Tibial nerve (tissue), 4 donors: ENCODE measurements around the gene SGK1. TPM values are rescaled to one million over a fixed set of nuclear protein-coding genes. Genes with fewer than 3 reads are reported as not detected.

Source experiments
- DNase-seq, 2 donors: peaks; one replicate each; pipeline ENCODE4 v3.0.0-alpha.2; 2019; ENCODE audit warnings: low spot score in 2 of 2
- H3K27ac ChIP-seq, 4 donors: fragments of 200-600 bp; sonication (generic) in 3 of 4; one replicate each; pipeline ENCODE4 v1.5.1; 2017 to 2019; ENCODE audit warnings: mild to moderate bottlenecking in 1 of 4
- H3K27me3 ChIP-seq, 2 donors: fragments of 200-600 bp; sonication (generic) in 1 of 2; one replicate each; pipeline versions ENCODE4 v1.5.1 to v1.6.0; 2017 to 2019
- H3K36me3 ChIP-seq, 3 donors: fragments of 200-600 bp; sonication (generic); one replicate each; pipeline ENCODE4 v1.5.1; 2018 to 2019
- H3K4me1 ChIP-seq, 4 donors: fragments of 200-600 bp; sonication (generic) in 3 of 4; one replicate each; pipeline ENCODE4 v1.5.1; 2017 to 2019
- H3K4me3 ChIP-seq, 4 donors: fragments of 200-600 bp; sonication (generic) in 3 of 4; one replicate each; pipeline ENCODE4 v1.5.1; 2017 to 2019; ENCODE audit warnings: mild to moderate bottlenecking in 1 of 4, moderate library complexity in 1 of 4
- H3K9me3 ChIP-seq, 4 donors: fragments of 200-600 bp; sonication (generic) in 3 of 4; one replicate each; pipeline ENCODE4 v1.5.1; 2017 to 2019
- EP300 ChIP-seq, 2 donors: sonication (generic); formaldehyde crosslinking; IDR thresholded peaks; one replicate each; pipeline ENCODE4 v1.6.1; 2017; ENCODE audit warnings: antibody characterized with exemption in 2 of 2, mild to moderate bottlenecking in 1 of 2
- POLR2A ChIP-seq, 2 donors: fragments of 450-650 bp; IDR thresholded peaks; one replicate each; pipeline ENCODE4 v1.6.1; 2017; ENCODE audit warnings: antibody characterized with exemption in 2 of 2, mild to moderate bottlenecking in 2 of 2, moderate library complexity in 2 of 2
- WGBS, 2 donors: methylation state at CpG; one replicate each; pipeline ENCODE4 v1.1.5; 2018; 5-methylcytosine and 5-hydroxymethylcytosine counted together
- total RNA-seq, 4 donors: library from RNA; depleted of rRNA; stranded (reverse); fragments of >200 nt; gene quantifications; one replicate each; pipeline ENCODE4 v1.1.0, GENCODE V29; 2016
- TF ChIP-seq, protein P1 (sequence below), 5 experiments: fragments of 200-600 bp in 3 of 5; fragments of 450-650 bp in 2 of 5; sonication (generic) in 3 of 5; IDR thresholded peaks; one replicate each; pipeline ENCODE4 v1.5.1; 2016 to 2019; ENCODE audit warnings: antibody characterized with exemption in 5 of 5, mild to moderate bottlenecking in 3 of 5, moderate library complexity in 2 of 5

SGK1 gene
- total RNA-seq, 4 donors from 2014 or later: 103 to 127 (median 116) TPM

DNA sequence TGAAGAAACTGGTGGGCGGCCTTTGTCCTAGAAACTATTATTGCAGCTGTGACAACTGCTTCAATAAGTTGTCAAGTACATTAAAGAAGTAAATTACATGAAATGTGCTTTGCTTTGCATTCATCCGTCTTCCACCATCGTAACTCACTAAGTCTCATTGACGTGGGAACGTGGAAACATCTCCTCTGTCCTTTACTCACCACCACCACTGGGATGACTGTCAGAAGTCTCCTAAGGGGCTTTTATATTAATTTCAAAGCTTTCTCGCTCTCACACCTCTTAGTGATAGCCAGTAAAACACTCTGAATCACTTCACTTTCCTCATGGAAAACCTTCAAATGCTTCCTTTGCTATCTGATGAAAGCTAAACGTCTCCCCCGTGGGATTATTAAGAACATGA lies 153.6 kb downstream of the SGK1 start:
- H3K27me3 ChIP-seq: no peaks in the 10 kb centered on the region
- H3K4me3 ChIP-seq: no peak overlapping the region
- WGBS, 2 donors: 68 to 70% methylated on average over 8 of the region's 8 CpGs
- no peaks in the 10 kb centered on the region for H3K9me3 ChIP-seq
- H3K4me1 ChIP-seq: no peaks in the 10 kb centered on the region
- H3K36me3 ChIP-seq: peaks cover 0 to 17% (median 0%) of the 10 kb centered on the region in 3 donors
- no peak for TF ChIP-seq POLR2A (IDR thresholded peaks at IDR 0.05)
- TF ChIP-seq, protein P1, sequence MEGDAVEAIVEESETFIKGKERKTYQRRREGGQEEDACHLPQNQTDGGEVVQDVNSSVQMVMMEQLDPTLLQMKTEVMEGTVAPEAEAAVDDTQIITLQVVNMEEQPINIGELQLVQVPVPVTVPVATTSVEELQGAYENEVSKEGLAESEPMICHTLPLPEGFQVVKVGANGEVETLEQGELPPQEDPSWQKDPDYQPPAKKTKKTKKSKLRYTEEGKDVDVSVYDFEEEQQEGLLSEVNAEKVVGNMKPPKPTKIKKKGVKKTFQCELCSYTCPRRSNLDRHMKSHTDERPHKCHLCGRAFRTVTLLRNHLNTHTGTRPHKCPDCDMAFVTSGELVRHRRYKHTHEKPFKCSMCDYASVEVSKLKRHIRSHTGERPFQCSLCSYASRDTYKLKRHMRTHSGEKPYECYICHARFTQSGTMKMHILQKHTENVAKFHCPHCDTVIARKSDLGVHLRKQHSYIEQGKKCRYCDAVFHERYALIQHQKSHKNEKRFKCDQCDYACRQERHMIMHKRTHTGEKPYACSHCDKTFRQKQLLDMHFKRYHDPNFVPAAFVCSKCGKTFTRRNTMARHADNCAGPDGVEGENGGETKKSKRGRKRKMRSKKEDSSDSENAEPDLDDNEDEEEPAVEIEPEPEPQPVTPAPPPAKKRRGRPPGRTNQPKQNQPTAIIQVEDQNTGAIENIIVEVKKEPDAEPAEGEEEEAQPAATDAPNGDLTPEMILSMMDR (IDR thresholded peaks at IDR 0.05): no peak
- no peak for TF ChIP-seq EP300 (IDR thresholded peaks at IDR 0.05)
- H3K27ac ChIP-seq: no peak overlapping the region
- DNase-seq: no peak

DNA sequence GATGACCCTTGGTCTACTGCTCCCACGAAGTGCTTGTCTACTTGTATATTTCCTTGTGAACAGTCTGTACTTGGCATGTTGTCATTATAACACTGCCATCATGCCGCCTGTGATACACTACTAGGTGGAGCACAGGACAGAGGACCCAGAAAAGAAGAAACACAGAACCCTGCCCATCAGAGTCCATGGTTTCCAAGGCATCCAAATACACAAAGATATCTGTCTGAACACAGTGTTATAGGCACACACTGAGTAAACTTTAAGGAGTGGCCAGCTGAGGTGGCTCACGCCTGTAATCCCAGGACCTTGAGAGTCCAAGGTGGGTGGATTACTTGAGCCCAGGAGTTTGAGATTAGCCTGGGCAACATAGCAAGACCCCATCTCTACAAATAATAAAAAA lies 155.0 kb downstream of the SGK1 start:
- Histone ChIP-seq H3K4me1 (no peaks in the 10 kb centered on the region), H3K9me3 (no peaks in the 10 kb centered on the region), H3K4me3 (no peak overlapping the region), H3K27ac (no peak overlapping the region), H3K27me3 (no peaks in the 10 kb centered on the region), H3K36me3 (peaks cover 0 to 5% (median 0%) of the 10 kb centered on the region in 3 donors)
- TF ChIP-seq POLR2A (IDR thresholded peaks at IDR 0.05): no peak
- TF ChIP-seq, protein P1 (IDR thresholded peaks at IDR 0.05): no peak
- TF ChIP-seq EP300 (IDR thresholded peaks at IDR 0.05): no peak
- DNase-seq: no peak
- 84 to 91% methylated on average over 3 of the region's 3 CpGs for WGBS, 2 donors

DNA sequence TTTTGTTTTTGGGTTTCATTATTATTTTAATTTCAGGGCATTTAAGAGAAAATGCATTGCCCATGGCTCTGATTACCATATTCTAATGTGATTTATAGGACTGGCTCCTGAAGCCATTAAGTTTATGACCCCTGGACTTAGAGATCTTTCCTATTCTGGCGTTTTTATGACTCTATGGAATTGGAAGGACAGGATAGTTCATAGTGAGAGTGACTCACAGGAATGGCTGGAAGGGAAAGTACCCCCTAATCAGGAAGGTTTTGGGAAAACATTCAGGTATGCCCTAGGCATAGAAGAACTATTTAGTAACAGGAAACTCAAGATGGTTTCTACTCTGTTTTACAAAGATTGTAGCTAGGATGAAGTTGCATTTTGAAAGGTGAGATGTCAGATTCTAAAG lies 156.9 kb downstream of the SGK1 start:
- Histone ChIP-seq H3K36me3 (no peaks in the 10 kb centered on the region), H3K4me3 (no peak overlapping the region), H3K27me3 (no peaks in the 10 kb centered on the region), H3K27ac (no peak overlapping the region), H3K4me1 (no peaks in the 10 kb centered on the region), H3K9me3 (no peaks in the 10 kb centered on the region)
- no peak for TF ChIP-seq EP300 (IDR thresholded peaks at IDR 0.05)
- TF ChIP-seq, protein P1 (IDR thresholded peaks at IDR 0.05): no peak
- no peak for TF ChIP-seq POLR2A (IDR thresholded peaks at IDR 0.05)
- WGBS, 2 donors: 28 to 45% methylated on average over 1 of the region's 1 CpG
- DNase-seq: no peak

DNA sequence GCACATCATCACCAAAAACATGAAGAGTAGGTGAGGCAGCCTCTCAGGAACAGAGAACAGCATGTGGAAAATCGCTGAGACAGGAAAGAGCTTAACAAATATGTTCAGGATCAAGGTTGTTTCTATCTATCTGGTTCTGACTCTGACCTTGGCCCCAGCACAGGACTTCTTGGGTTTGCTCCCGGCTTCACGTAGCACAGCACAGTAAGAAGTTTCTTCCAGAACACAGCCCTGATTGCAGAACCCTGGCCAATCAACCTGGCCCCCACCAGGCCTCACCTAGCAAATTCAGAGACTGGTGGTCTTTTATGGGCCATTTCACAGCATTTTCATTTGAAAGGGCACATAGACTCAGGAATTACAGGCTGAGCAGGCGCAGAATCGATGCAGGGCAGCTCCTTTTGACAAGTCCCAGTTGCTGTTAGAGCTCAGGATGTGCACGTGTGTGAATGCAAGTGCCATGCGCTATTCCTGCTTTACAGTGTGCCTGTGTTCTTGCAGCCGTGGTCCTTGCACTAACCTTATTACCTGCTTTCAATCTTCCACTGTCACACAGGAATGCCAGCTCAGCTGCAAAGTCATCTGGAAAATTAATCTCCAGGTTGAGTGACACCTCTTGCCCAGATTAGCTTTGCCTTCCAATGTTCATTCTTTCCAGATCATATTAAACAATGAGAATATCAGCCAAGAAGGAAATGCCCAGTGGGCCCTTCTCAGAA lies 165.0 kb downstream of the SGK1 start:
- Histone ChIP-seq H3K4me3 (no peak overlapping the region), H3K9me3 (no peaks in the 10 kb centered on the region), H3K36me3 (no peaks in the 10 kb centered on the region), H3K4me1 (no peaks in the 10 kb centered on the region), H3K27me3 (no peaks in the 10 kb centered on the region), H3K27ac (no peak overlapping the region)
- WGBS, 2 donors: 68 to 76% methylated on average over 8 of the region's 8 CpGs
- no peak for TF ChIP-seq EP300 (IDR thresholded peaks at IDR 0.05)
- TF ChIP-seq, protein P1 (IDR thresholded peaks at IDR 0.05): no peak
- no peak for TF ChIP-seq POLR2A (IDR thresholded peaks at IDR 0.05)
- no peak for DNase-seq

DNA sequence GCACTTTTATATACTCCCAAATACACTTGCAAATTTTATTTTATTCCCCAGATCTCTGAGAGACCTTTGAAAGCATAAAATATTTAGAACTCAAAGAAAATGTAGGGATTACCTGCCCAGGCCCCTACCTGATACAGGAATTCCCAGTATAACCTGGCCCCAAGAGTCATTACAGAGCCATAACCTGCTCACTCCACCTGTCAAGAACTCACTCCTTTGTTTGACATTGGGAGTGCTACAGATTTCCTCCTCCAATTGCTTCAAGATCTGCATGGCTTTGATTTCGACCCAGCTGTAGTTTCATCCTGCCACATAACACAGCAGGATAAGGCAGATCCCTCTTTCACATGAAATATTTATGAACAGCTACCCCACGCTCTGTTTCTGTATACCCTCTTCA lies 169.3 kb downstream of the SGK1 start:
- no peak overlapping the region for H3K4me3 ChIP-seq
- no peaks in the 10 kb centered on the region for H3K9me3 ChIP-seq
- H3K27me3 ChIP-seq: no peaks in the 10 kb centered on the region
- 70 to 80% methylated on average over 2 of the region's 2 CpGs for WGBS, 2 donors
- DNase-seq: no peak
- no peak overlapping the region for H3K27ac ChIP-seq
- H3K4me1 ChIP-seq: peaks cover 0 to 11% (median 0%) of the 10 kb centered on the region in 4 donors
- TF ChIP-seq EP300 (IDR thresholded peaks at IDR 0.05) (no peak), POLR2A (IDR thresholded peaks at IDR 0.05) (no peak)
- TF ChIP-seq, protein P1 (IDR thresholded peaks at IDR 0.05): no peak
- H3K36me3 ChIP-seq: no peaks in the 10 kb centered on the region
